Upper lobe of left lung (tissue), 4 donors: ENCODE measurements around the gene ARMC12.

ENCODE experiments used
- CTCF ChIP-seq, 6 experiments: fragments of 450-650 bp in 4 of 6; fragments of 200-600 bp in 2 of 6; sonication (generic) in 2 of 6; IDR thresholded peaks; one replicate each; pipeline ENCODE4 v1.5.1; 2016 to 2019; ENCODE audit warnings: antibody characterized with exemption in 6 of 6
- EP300 ChIP-seq, 4 donors: sonication (generic); formaldehyde crosslinking; IDR thresholded peaks; one replicate each; pipeline ENCODE4 v1.5.1; 2017; ENCODE audit warnings: antibody characterized with exemption in 4 of 4, control low read depth in 2 of 4
- POLR2A ChIP-seq, 4 donors: fragments of 450-650 bp; IDR thresholded peaks; one replicate each; pipeline ENCODE4 v1.5.1; 2016 to 2017; ENCODE audit warnings: antibody characterized with exemption in 4 of 4, mild to moderate bottlenecking in 2 of 4

- TF ChIP-seq CTCF (IDR thresholded peaks at IDR 0.05), result no peak
- no peak for TF ChIP-seq EP300 (IDR thresholded peaks at IDR 0.05)
- no peak for TF ChIP-seq POLR2A (IDR thresholded peaks at IDR 0.05)
Observed at GRCh38 chr6:35794536-35795452, 58.0 kb downstream of the ARMC12 start.
